SK-N-MC (cell line): ENCODE measurements around the gene FOXA3.

ENCODE experiments used
- DNase-seq: peaks from one replicate; pipeline ENCODE4 v3.0.0-alpha.2; 2011; ENCODE audit warnings: low read depth, low spot score
- H3K27ac ChIP-seq: fragments of 200-600 bp; sonication (generic); 2 replicates; pipeline ENCODE4 v1.5.1; 2016; ENCODE audit warnings: mixed run types
- H3K36me3 ChIP-seq: fragments of 200-600 bp; sonication (generic); 2 replicates; pipeline ENCODE4 v1.6.1; 2017; ENCODE audit warnings: antibody characterized with exemption, low read length, mixed read lengths; ENCODE audit not compliant: insufficient read depth
- H3K4me3 ChIP-seq: fragments of 200-600 bp; sonication (generic); 2 replicates; pipeline ENCODE4 v1.5.1; 2016
- H3K9ac ChIP-seq: fragments of 200-600 bp; sonication (generic); 2 replicates; pipeline ENCODE4 v1.8.0; 2017; ENCODE audit warnings: mixed run types, mixed read lengths; ENCODE audit not compliant: insufficient read length
- H3K9me3 ChIP-seq: fragments of 200-600 bp; sonication (generic); 2 replicates; pipeline ENCODE4 v1.6.1; 2017; ENCODE audit warnings: low read depth, mild to moderate bottlenecking, antibody characterized with exemption, low read length, moderate library complexity, mixed read lengths
- EZH2 ChIP-seq: fragments of 200-600 bp; sonication (generic); IDR thresholded peaks from one replicate; pipeline ENCODE4 v1.6.1; 2017; ENCODE audit warnings: antibody characterized with exemption
- FOXP2 ChIP-seq: optimal IDR thresholded peaks from 2 replicates; pipeline ENCODE3; 2011; ENCODE audit warnings: mild to moderate bottlenecking, moderate library complexity; ENCODE audit not compliant: insufficient read depth; ENCODE audit errors: extremely low read length, control extremely low read depth
- POLR2AphosphoS5 ChIP-seq: IDR thresholded peaks from 2 replicates; pipeline ENCODE4 v1.6.1; 2012; ENCODE audit warnings: mild to moderate bottlenecking, low read depth, low read length, borderline replicate concordance

The FOXA3 gene

GRCh38 chr19:45900738-45901431 is 36.8 kb downstream of the FOXA3 start:
- Histone ChIP-seq H3K9me3 (no peaks in the 10 kb centered on the region), H3K27ac (no peak overlapping the region), H3K36me3 (peaks cover 26% of the 10 kb centered on the region; the same call in 1 of the 2 replicates), H3K4me3 (peak overlapping the region; percentile 82), H3K9ac (peak overlapping the region; percentile 81)
- TF ChIP-seq FOXP2 (no peak), POLR2AphosphoS5 (no peak), EZH2 (no peak)
- no peak for DNase-seq

GRCh38 chr19:45901432-45901911 is 37.3 kb downstream of the FOXA3 start:
- DNase-seq = no peak
- peak overlapping the region; percentile 82 for H3K4me3 ChIP-seq
- no peak overlapping the region for H3K27ac ChIP-seq
- no peak for TF ChIP-seq POLR2AphosphoS5
- TF ChIP-seq EZH2 = no peak
- no peak for TF ChIP-seq FOXP2
- H3K9me3 ChIP-seq = no peaks in the 10 kb centered on the region
- peak overlapping the region; percentile 81 for H3K9ac ChIP-seq
- H3K36me3 ChIP-seq = peaks cover 26% of the 10 kb centered on the region; the same call in 1 of the 2 replicates

GRCh38 chr19:45901912-45902650 is 38.0 kb downstream of the FOXA3 start, which contains the start of gene MYPOP:
Gene MYPOP, minus strand, starts transcription at chr19:45902613. Its CDS starts 840 bp downstream, at chr19:45901773.
- TF ChIP-seq EZH2 (no peak), POLR2AphosphoS5 (no peak), FOXP2 (no peak)
- Histone ChIP-seq H3K4me3 (peak within 1 kb of the TSS; percentile 82), H3K36me3 (peaks cover 26% of the 10 kb centered on the region; the same call in 1 of the 2 replicates), H3K9me3 (no peaks in the 10 kb centered on the region), H3K9ac (peak within 1 kb of the TSS; percentile 81), H3K27ac (no peak within 1 kb of the TSS)
- DNase-seq = no peak

- peak overlapping the region; percentile 47 for H3K9ac ChIP-seq
- peak; percentile 81 for DNase-seq
- TF ChIP-seq EZH2 = no peak
- peak; percentile 96 for TF ChIP-seq POLR2AphosphoS5
- H3K4me3 ChIP-seq = peak overlapping the region; percentile 82
- no peaks in the 10 kb centered on the region for H3K9me3 ChIP-seq
- no peak overlapping the region for H3K27ac ChIP-seq
- peaks cover 26% of the 10 kb centered on the region; the same call in 1 of the 2 replicates for H3K36me3 ChIP-seq
Measured at GRCh38 chr19:45902651-45903625, 38.8 kb downstream of the FOXA3 start.

GRCh38 chr19:45905011-45905410 is 40.9 kb downstream of the FOXA3 start:
- no peaks in the 10 kb centered on the region for H3K9me3 ChIP-seq
- peaks cover 10% of the 10 kb centered on the region; the same call in 1 of the 2 replicates for H3K36me3 ChIP-seq
- no peak for TF ChIP-seq EZH2
- no peak for TF ChIP-seq POLR2AphosphoS5
- TF ChIP-seq FOXP2 = no peak
- no peak overlapping the region for H3K27ac ChIP-seq
- H3K9ac ChIP-seq = no peak overlapping the region
- H3K4me3 ChIP-seq = no peak overlapping the region
- no peak for DNase-seq

DNA sequence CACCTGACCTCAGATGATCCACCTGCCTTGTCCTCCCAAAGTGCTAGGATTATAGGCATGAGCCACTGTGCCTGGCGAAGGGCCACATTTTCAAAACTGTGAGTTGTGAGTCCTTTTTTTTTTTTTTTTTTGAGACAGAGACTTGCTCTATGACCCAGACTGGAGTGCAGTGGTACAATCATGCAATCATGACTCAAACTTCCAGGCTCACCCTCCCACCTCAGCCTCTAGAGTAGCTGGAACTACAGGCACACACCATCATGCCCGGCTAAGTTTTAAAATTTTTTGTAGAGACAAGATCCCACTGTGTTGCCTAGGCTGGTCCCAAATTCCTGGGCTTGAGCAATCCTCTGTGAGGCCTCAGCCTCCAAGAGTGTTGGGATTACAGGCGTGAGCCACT is 42.1 kb downstream of the FOXA3 start:
- Histone ChIP-seq H3K4me3 (no peak overlapping the region), H3K27ac (no peak overlapping the region), H3K9ac (no peak overlapping the region), H3K36me3 (no peaks in the 10 kb centered on the region), H3K9me3 (no peaks in the 10 kb centered on the region)
- no peak for DNase-seq
- TF ChIP-seq EZH2 (no peak), FOXP2 (no peak), POLR2AphosphoS5 (no peak)

- no peak for TF ChIP-seq FOXP2
- no peak for TF ChIP-seq POLR2AphosphoS5
- no peak for TF ChIP-seq EZH2
- Histone ChIP-seq H3K36me3 (no peaks in the 10 kb centered on the region), H3K27ac (no peak overlapping the region), H3K9ac (no peak overlapping the region), H3K9me3 (no peaks in the 10 kb centered on the region), H3K4me3 (no peak overlapping the region)
- no peak for DNase-seq
Measured at GRCh38 chr19:45908956-45909355, 44.8 kb downstream of the FOXA3 start.
